CD4-positive, alpha-beta T cell (primary cell): ENCODE results near the gene MAPKAP1. TPM values are rescaled to one million over a fixed set of nuclear protein-coding genes. Genes with fewer than 3 reads are reported as not detected.

Experiments
- ATAC-seq: fragments of 200-7000 bp; cut with Tn5 transposase; one replicate; pipeline ENCODE4 v1.10.0; 2022; ENCODE audit warnings: mild to moderate bottlenecking; ENCODE audit not compliant: poor library complexity
- CTCF ChIA-PET: fragments of 350-600 bp; sonication (Branson Sonifier 250); formaldehyde crosslinking; loops from one replicate; lab custom pipeline; 2021; ENCODE audit warnings: antibody characterized with exemption, inconsistent platforms; lab: Charles Lee
- POLR2A ChIA-PET: fragments of 350-600 bp; sonication (Branson Sonifier 250); formaldehyde crosslinking; loops from one replicate; lab custom pipeline; 2021; ENCODE audit warnings: antibody characterized with exemption, inconsistent platforms; lab: Charles Lee
- DNase-seq, 14 experiments: peaks; one replicate each; pipeline ENCODE4 v3.0.0-alpha.2; 2013 to 2020; ENCODE audit warnings: mixed read lengths in 2 of 14
- H3K27ac ChIP-seq, 2 donors: one replicate each; pipeline versions ENCODE4 v1.5.1 to v1.7.0; 2013; ENCODE audit warnings: low read length in 2 of 2, low read depth in 1 of 2, mild to moderate bottlenecking in 1 of 2
- H3K27me3 ChIP-seq, 2 experiments: 1 replicate in 1 of 2; 2 replicates in 1 of 2; pipeline versions ENCODE4 v1.6.1 to v1.7.0; 2013; ENCODE audit warnings: low read length in 2 of 2, control low read depth in 1 of 2, mild to moderate bottlenecking in 1 of 2, moderate library complexity in 1 of 2; ENCODE audit not compliant: insufficient read depth in 2 of 2, control insufficient read depth in 1 of 2
- H3K36me3 ChIP-seq: one replicate; pipeline ENCODE4 v1.6.1; 2013; ENCODE audit warnings: low read length, control low read depth; ENCODE audit not compliant: insufficient read depth
- H3K4me1 ChIP-seq: one replicate; pipeline ENCODE4 v1.6.1; 2013; ENCODE audit warnings: low read length, control low read depth; ENCODE audit not compliant: insufficient read depth
- H3K4me3 ChIP-seq: one replicate; pipeline ENCODE4 v1.5.1; 2013; ENCODE audit warnings: mild to moderate bottlenecking, low read length, moderate library complexity
- H3K9me3 ChIP-seq, 2 experiments: 1 replicate in 1 of 2; 2 replicates in 1 of 2; pipeline versions ENCODE4 v1.6.1 to v1.7.0; 2013; ENCODE audit warnings: low read length in 2 of 2, mild to moderate bottlenecking in 2 of 2, control low read depth in 1 of 2, moderate library complexity in 1 of 2; ENCODE audit not compliant: control insufficient read depth in 1 of 2, insufficient read depth in 1 of 2
- H3K27ac Mint-ChIP-seq: one replicate; pipeline ENCODE4 v1.8.0; 2020; ENCODE audit warnings: mixed read lengths
- H3K27me3 Mint-ChIP-seq: one replicate; pipeline ENCODE4 v1.8.0; 2021; ENCODE audit warnings: mixed read lengths
- H3K36me3 Mint-ChIP-seq: one replicate; pipeline ENCODE4 v1.8.0; 2021; ENCODE audit warnings: low read depth, mixed read lengths
- H3K4me1 Mint-ChIP-seq: one replicate; pipeline ENCODE4 v1.8.0; 2021; ENCODE audit warnings: low read depth, mixed read lengths
- H3K4me3 Mint-ChIP-seq: one replicate; pipeline ENCODE4 v1.8.0; 2020; ENCODE audit warnings: mild to moderate bottlenecking, mixed read lengths
- H3K9me3 Mint-ChIP-seq: one replicate; pipeline ENCODE4 v1.8.0; 2020; ENCODE audit warnings: mixed read lengths
- intact Hi-C, 2 experiments: fragments of 100-400 bp; cut with DNase I in 1 of 2; cut with micrococcal nuclease in 1 of 2; formaldehyde crosslinking; loops; one replicate each; pipeline versions ENCODE4 v1.15.1 to v1.9.0; 2023 to 2025; cut with DNase I, micrococcal nuclease
- total RNA-seq, 174 experiments: library from RNA in 2 of 174; stranded (reverse) in 2 of 174; gene quantifications; one replicate each; pipeline ENCODE4 v1.2.3 and lab custom pipeline; 2021 to 2026
- TF ChIP-seq, protein P1 (sequence below): fragments of 200-600 bp; IDR thresholded peaks from one replicate; pipeline ENCODE4 v1.8.0; 2022; ENCODE audit warnings: antibody characterized with exemption, mild to moderate bottlenecking

MAPKAP1 gene
- total RNA-seq, 2 experiments from 2014 or later: 40.3 to 44.9 TPM

DNA sequence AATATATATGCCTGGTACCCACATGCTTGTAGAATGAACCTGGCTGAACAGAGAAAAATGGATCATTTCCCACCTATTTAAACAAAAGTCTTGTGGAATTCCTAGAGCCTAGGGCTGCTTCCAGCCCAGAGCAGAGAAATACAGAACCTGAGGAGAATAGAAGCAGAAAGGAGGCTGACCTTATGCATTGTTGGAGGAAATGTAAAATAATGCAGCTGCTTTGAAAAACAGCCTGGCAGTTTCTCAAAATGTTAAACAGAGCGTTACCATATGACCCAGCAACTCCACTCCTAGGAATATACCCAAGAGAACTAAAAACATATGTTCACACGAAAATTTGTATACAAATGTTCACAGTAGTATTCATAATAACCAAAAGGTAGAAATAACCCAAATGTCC is 15.1 kb downstream of the MAPKAP1 start:
- no peak overlapping the region for H3K4me3 Mint-ChIP-seq
- no peak overlapping the region for H3K27ac Mint-ChIP-seq
- Histone ChIP-seq H3K27me3 (no peaks in the 10 kb centered on the region), H3K36me3 (no peaks in the 10 kb centered on the region), H3K4me3 (no peak overlapping the region), H3K4me1 (no peaks in the 10 kb centered on the region), H3K9me3 (no peaks in the 10 kb centered on the region), H3K27ac (no peak overlapping the region)
- H3K9me3 Mint-ChIP-seq: no peaks in the 10 kb centered on the region
- TF ChIP-seq, protein P1, sequence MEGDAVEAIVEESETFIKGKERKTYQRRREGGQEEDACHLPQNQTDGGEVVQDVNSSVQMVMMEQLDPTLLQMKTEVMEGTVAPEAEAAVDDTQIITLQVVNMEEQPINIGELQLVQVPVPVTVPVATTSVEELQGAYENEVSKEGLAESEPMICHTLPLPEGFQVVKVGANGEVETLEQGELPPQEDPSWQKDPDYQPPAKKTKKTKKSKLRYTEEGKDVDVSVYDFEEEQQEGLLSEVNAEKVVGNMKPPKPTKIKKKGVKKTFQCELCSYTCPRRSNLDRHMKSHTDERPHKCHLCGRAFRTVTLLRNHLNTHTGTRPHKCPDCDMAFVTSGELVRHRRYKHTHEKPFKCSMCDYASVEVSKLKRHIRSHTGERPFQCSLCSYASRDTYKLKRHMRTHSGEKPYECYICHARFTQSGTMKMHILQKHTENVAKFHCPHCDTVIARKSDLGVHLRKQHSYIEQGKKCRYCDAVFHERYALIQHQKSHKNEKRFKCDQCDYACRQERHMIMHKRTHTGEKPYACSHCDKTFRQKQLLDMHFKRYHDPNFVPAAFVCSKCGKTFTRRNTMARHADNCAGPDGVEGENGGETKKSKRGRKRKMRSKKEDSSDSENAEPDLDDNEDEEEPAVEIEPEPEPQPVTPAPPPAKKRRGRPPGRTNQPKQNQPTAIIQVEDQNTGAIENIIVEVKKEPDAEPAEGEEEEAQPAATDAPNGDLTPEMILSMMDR: no peak
- ATAC-seq (no peak), DNase-seq (no peak)
- ChIA-PET CTCF (no interaction called here), POLR2A (no interaction called here)
- H3K36me3 Mint-ChIP-seq: peaks cover 14% of the 10 kb centered on the region
- H3K27me3 Mint-ChIP-seq: no peaks in the 10 kb centered on the region
- peaks cover 15% of the 10 kb centered on the region for H3K4me1 Mint-ChIP-seq
- intact Hi-C loops: no loop called here

DNA sequence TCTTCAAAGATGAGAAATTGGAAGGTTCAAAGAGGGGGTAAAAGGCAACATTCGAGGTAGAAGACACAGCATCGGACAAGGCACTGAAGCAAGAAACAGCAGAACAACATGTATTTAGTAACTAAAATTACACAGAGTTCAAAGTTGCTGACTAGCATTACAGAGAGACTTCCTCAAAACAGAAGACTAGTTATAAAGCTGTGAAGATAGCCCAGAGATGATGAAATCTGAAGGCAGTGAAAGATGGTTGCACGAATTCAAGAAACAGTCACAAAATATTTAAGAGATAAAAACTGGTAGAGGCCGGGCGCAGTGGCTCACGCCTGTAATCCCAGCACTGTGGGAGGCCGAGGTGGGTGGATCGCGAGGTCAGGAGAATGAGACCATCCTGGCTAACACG is 16.3 kb downstream of the MAPKAP1 start:
- H3K27me3 ChIP-seq: no peaks in the 10 kb centered on the region
- H3K27ac ChIP-seq: no peak overlapping the region
- no peak overlapping the region for H3K4me3 ChIP-seq
- TF ChIP-seq, protein P1: no peak
- peaks cover 5% of the 10 kb centered on the region for H3K36me3 ChIP-seq
- ChIA-PET POLR2A (no interaction called here), CTCF (no interaction called here)
- H3K4me1 ChIP-seq: no peaks in the 10 kb centered on the region
- Mint-ChIP-seq H3K4me1 (peaks cover 10% of the 10 kb centered on the region), H3K27me3 (no peaks in the 10 kb centered on the region), H3K4me3 (no peak overlapping the region), H3K9me3 (no peaks in the 10 kb centered on the region), H3K36me3 (peaks cover 8% of the 10 kb centered on the region), H3K27ac (no peak overlapping the region)
- intact Hi-C loops: no loop called here
- no peak for DNase-seq
- no peak for ATAC-seq
- no peaks in the 10 kb centered on the region for H3K9me3 ChIP-seq

DNA sequence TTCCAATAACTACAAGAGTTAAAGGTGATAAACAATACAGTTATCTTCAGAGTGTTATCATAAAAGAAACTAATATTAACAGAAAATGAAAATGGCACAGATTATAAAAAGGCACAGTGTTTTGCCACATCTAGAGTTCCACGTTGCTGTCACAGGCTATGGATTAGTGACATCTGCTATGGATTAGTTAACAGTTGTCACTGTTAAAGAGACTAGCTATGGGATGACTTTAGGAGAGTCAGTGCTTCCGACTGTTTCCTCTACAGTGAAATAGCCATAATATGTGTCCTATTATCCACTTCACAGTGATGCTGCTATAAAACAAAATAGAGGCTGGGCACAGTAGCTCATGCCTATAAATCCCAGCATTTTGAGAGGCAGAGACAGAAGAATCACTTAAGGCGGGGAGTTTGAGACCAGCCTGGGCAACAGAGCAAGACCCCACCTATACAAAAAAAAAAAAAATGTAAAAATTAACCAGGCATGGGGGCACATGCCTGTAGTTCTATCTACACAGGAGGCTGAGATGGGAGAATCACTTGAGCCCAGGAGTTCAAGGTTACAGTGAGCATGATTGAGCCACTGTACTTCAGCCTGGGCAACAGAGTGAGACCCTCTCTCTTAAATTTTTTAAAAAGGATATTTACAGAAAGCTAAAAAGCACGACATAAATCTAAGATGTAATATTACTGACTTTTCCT is 19.7 kb downstream of the MAPKAP1 start:
- H3K36me3 Mint-ChIP-seq: peaks cover 29% of the 10 kb centered on the region
- ChIA-PET CTCF (no interaction called here), POLR2A (no interaction called here)
- DNase-seq (no peak), ATAC-seq (no peak)
- H3K4me1 Mint-ChIP-seq: peaks cover 23% of the 10 kb centered on the region
- Histone ChIP-seq H3K36me3 (peaks cover 19% of the 10 kb centered on the region), H3K9me3 (no peaks in the 10 kb centered on the region), H3K4me1 (no peaks in the 10 kb centered on the region), H3K4me3 (no peak overlapping the region), H3K27me3 (no peaks in the 10 kb centered on the region), H3K27ac (no peak overlapping the region)
- intact Hi-C loops: no loop called here
- H3K4me3 Mint-ChIP-seq: no peak overlapping the region
- no peaks in the 10 kb centered on the region for H3K27me3 Mint-ChIP-seq
- no peaks in the 10 kb centered on the region for H3K9me3 Mint-ChIP-seq
- H3K27ac Mint-ChIP-seq: no peak overlapping the region
- TF ChIP-seq, protein P1: no peak
